Stomach (tissue), 9 donors: Measurements from ENCODE around the gene EIF4EBP2. TPM values are rescaled to one million over a fixed set of nuclear protein-coding genes. Genes with fewer than 3 reads are reported as not detected.

Source experiments
- DNase-seq, 2 donors: peaks; one replicate each; pipeline versions ENCODE4 v3.0.0 to v3.0.0-alpha.2; 2013 to 2019
- H3K27ac ChIP-seq, 5 donors: fragments of 200-600 bp in 4 of 5; sonication (generic) in 4 of 5; one replicate each; pipeline ENCODE4 v1.5.1; 2013 to 2019; ENCODE audit warnings: mild to moderate bottlenecking in 1 of 5, moderate library complexity in 1 of 5
- H3K27me3 ChIP-seq, 3 donors: fragments of 200-600 bp; sonication (generic); one replicate each; pipeline ENCODE4 v1.5.1; 2017 to 2019; ENCODE audit warnings: mixed run types in 1 of 3
- H3K36me3 ChIP-seq, 4 donors: fragments of 200-600 bp; sonication (generic); 1 replicate in 3 of 4; 2 replicates in 1 of 4; pipeline ENCODE4 v1.5.1; 2016 to 2019
- H3K4me1 ChIP-seq, 4 donors: fragments of 200-600 bp; sonication (generic); one replicate each; pipeline ENCODE4 v1.5.1; 2016 to 2019
- H3K4me3 ChIP-seq, 4 donors: fragments of 200-600 bp; sonication (generic) in 3 of 4; one replicate each; pipeline ENCODE4 v1.5.1; 2016 to 2019; ENCODE audit warnings: mild to moderate bottlenecking in 1 of 4
- H3K9me3 ChIP-seq, 4 donors: fragments of 200-600 bp; sonication (generic); one replicate each; pipeline ENCODE4 v1.5.1; 2016 to 2019
- CTCF ChIP-seq, 7 experiments: fragments of 450-650 bp in 4 of 7; fragments of 200-600 bp in 3 of 7; sonication (generic) in 3 of 7; IDR thresholded peaks; one replicate each; pipeline ENCODE4 v1.5.1; 2016 to 2019; ENCODE audit warnings: antibody characterized with exemption in 7 of 7, control low read depth in 2 of 7, mild to moderate bottlenecking in 1 of 7
- EP300 ChIP-seq: sonication (generic); formaldehyde crosslinking; IDR thresholded peaks from one replicate; pipeline ENCODE4 v1.6.1; 2017; ENCODE audit warnings: antibody characterized with exemption
- POLR2A ChIP-seq, 4 donors: fragments of 450-650 bp; IDR thresholded peaks; one replicate each; pipeline ENCODE4 v1.6.1; 2016; ENCODE audit warnings: antibody characterized with exemption in 4 of 4, control low read depth in 2 of 4, mild to moderate bottlenecking in 1 of 4, moderate library complexity in 1 of 4
- POLR2AphosphoS5 ChIP-seq, 3 donors: sonication (generic); formaldehyde crosslinking; IDR thresholded peaks; one replicate each; pipeline ENCODE4 v1.6.1; 2016; ENCODE audit warnings: antibody characterized with exemption in 3 of 3
- WGBS, 5 donors: extraction: QIAGEN DNeasy Blood & Tissue Kit in 3 of 5; methylation state at CpG; one replicate each; pipeline versions ENCODE4 v1.1.5 to v1.1.7; 2013 to 2018; 5-methylcytosine and 5-hydroxymethylcytosine counted together
- intact Hi-C: fragments of 100-400 bp; cut with DNase I; formaldehyde crosslinking; loops from one replicate; pipeline ENCODE4 v1.15.1; 2023; ENCODE audit warnings: low total_unique reads
- polyA plus RNA-seq, 3 donors: library from polyadenylated mRNA; stranded (reverse); fragments of 200-250 nt; gene quantifications; one replicate each; pipeline ENCODE4 v1.2.3, GENCODE V29; 2013
- total RNA-seq, 5 donors: library from RNA; depleted of rRNA; stranded (reverse); fragments of >200 nt; gene quantifications; one replicate each; pipeline versions ENCODE4 v1.1.0 to v1.2.3, GENCODE V29; 2014 to 2016
- donor health status: healthy with polysubstance abuse.
- donor health status: Bipolar disorder and iron deficiency.
- donor health status: healthy.

EIF4EBP2 gene
- total and polyA plus RNA-seq, 8 donors: 18.9 to 74.7 (median 47.3) TPM

DNA sequence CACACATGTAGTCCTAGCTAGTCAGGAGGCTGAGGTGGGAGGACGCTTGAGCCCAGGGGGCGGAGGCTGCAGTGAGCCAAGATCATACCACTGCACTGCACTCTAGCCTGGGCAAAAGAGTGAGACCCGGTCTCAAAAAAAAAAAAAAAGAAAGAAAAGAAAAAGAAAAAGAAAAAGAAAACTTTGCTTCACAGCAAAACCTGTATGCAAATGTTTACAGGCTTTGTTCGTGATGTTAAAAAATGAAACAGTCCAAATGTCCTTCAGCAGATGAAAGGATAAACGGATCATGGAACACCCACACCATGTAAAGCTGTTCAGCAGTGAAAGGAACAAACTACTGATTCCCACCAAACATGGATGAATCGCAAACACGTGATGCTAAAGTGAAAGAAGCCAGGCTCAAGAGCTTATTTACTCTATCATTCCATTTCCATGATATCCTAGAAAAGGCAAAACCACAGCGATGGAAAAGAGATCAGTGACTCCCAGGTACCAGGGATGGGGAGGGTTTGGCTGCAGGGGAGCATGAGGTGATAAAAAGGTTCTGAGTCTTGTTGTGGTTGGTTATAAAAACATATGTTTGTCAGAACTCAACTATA is 36.6 kb upstream of the EIF4EBP2 start:
- intact Hi-C loops: loop anchor here (5.0 kb wide), 1 partner anchor 145 kb away; no protein-coding TSS in a partner anchor
- Histone ChIP-seq H3K27me3 (no peaks in the 10 kb centered on the region), H3K4me3 (no peak overlapping the region), H3K27ac (peak overlapping the region in 2 of 5 donors; percentile 10 to 23), H3K36me3 (peaks cover 0 to 6% (median 0%) of the 10 kb centered on the region in 4 donors), H3K4me1 (peaks cover 11 to 18% (median 15%) of the 10 kb centered on the region in 4 donors), H3K9me3 (no peaks in the 10 kb centered on the region)
- WGBS, 5 donors: 63 to 75% (median 72%) methylated on average over 8 of the region's 8 CpGs
- peak in 1 of 2 donors; percentile 38 for DNase-seq
- no peak for TF ChIP-seq EP300
- TF ChIP-seq CTCF (IDR thresholded peaks at IDR 0.05): no peak
- TF ChIP-seq POLR2A (IDR thresholded peaks at IDR 0.05): no peak
- TF ChIP-seq POLR2AphosphoS5 (IDR thresholded peaks at IDR 0.05): peak in 2 of 3 donors; percentile 29 to 57

DNA sequence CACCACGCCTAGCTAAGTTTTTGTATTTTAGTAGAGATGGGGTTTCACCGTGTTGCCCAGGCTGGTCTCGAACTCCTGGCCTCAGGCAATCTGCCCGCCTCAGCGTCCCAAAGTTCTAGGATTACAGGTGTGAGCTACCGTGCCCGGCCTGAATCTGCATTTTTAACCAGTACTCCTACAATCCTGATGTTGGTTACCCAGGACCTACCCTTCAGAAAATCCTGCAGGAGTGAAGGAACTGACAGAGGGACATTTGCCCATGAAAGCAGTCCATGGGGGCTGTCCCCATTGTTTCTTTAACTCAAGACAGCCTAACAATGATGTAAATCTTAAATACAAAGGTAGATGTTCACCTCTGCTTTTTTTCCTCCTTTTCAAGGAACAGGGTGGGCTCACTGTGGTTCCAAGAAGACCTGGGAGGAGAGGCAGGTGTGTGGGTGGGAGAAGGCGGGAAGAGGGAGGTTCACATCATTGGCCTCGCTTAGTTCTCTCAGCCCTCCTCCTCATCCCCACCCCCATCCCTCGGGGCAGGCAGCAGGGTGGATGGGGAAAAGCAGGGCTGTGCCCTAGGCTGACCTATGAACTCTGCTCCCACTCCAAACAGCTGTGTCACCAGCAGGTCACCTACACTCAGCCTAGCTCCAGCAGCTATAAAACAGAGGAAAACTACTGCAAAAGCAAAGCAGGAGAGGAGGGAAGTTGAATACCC is 35.0 kb upstream of the EIF4EBP2 start:
- Histone ChIP-seq H3K27ac (no peak overlapping the region), H3K27me3 (no peaks in the 10 kb centered on the region), H3K4me3 (no peak overlapping the region), H3K4me1 (peaks cover 4 to 10% (median 9%) of the 10 kb centered on the region in 4 donors), H3K9me3 (no peaks in the 10 kb centered on the region), H3K36me3 (peaks cover 0 to 6% (median 3%) of the 10 kb centered on the region in 4 donors)
- no peak for DNase-seq
- TF ChIP-seq EP300 (no peak), CTCF (IDR thresholded peaks at IDR 0.05) (no peak), POLR2A (IDR thresholded peaks at IDR 0.05) (no peak), POLR2AphosphoS5 (IDR thresholded peaks at IDR 0.05) (no peak)
- intact Hi-C loops: loop anchor here (5.0 kb wide), 1 partner anchor 147 kb away; no protein-coding TSS in a partner anchor
- 80 to 86% (median 84%) methylated on average over 10 of the region's 10 CpGs for WGBS, 5 donors

GRCh38 chr10:70369498-70370018 is 34.4 kb upstream of the EIF4EBP2 start:
- no peak for TF ChIP-seq EP300
- TF ChIP-seq POLR2A (IDR thresholded peaks at IDR 0.05): no peak
- no peak for TF ChIP-seq POLR2AphosphoS5 (IDR thresholded peaks at IDR 0.05)
- no peak for TF ChIP-seq CTCF (IDR thresholded peaks at IDR 0.05)
- 81 to 89% (median 88%) methylated on average over 8 of the region's 8 CpGs for WGBS, 5 donors

GRCh38 chr10:70370766-70371165 is 33.2 kb upstream of the EIF4EBP2 start:
- peaks cover 0 to 6% (median 3%) of the 10 kb centered on the region in 4 donors for H3K36me3 ChIP-seq
- no peaks in the 10 kb centered on the region for H3K4me1 ChIP-seq
- H3K4me3 ChIP-seq: no peak overlapping the region
- no peak for DNase-seq
- intact Hi-C loops: no loop called here
- TF ChIP-seq POLR2A (IDR thresholded peaks at IDR 0.05): no peak
- TF ChIP-seq CTCF (IDR thresholded peaks at IDR 0.05): no peak
- TF ChIP-seq POLR2AphosphoS5 (IDR thresholded peaks at IDR 0.05): no peak
- no peak for TF ChIP-seq EP300
- H3K27me3 ChIP-seq: no peaks in the 10 kb centered on the region
- WGBS, 5 donors: 92 to 98% (median 97%) methylated on average over 2 of the region's 2 CpGs
- no peak overlapping the region for H3K27ac ChIP-seq
- no peaks in the 10 kb centered on the region for H3K9me3 ChIP-seq

More at GRCh38 chr10:70369498-70370018, 34.4 kb upstream of the EIF4EBP2 start:
- no peak for DNase-seq
- no peaks in the 10 kb centered on the region for H3K27me3 ChIP-seq
- peaks cover 0 to 3% (median 3%) of the 10 kb centered on the region in 4 donors for H3K4me1 ChIP-seq
- no peaks in the 10 kb centered on the region for H3K9me3 ChIP-seq
- H3K4me3 ChIP-seq: no peak overlapping the region
- H3K27ac ChIP-seq: no peak overlapping the region
- peaks cover 0 to 6% (median 3%) of the 10 kb centered on the region in 4 donors for H3K36me3 ChIP-seq
- intact Hi-C loops: loop anchor here (5.0 kb wide), 1 partner anchor 147 kb away; no protein-coding TSS in a partner anchor
